Gastroesophageal sphincter (tissue), 3 donors: ENCODE measurements around the gene NEU1.
A peak's percentile ranks its signal among the peaks of the same experiment; 100 is the strongest.

Experiments
- CTCF ChIP-seq, 4 experiments: fragments of 200-600 bp in 2 of 4; fragments of 450-650 bp in 2 of 4; sonication (generic) in 1 of 4; IDR thresholded peaks; one replicate each; pipeline ENCODE4 v1.5.1; 2017 to 2019; ENCODE audit warnings: antibody characterized with exemption in 4 of 4, mild to moderate bottlenecking in 2 of 4, moderate library complexity in 2 of 4
- POLR2A ChIP-seq, 2 donors: fragments of 450-650 bp; IDR thresholded peaks; one replicate each; pipeline ENCODE4 v1.6.1; 2017; ENCODE audit warnings: antibody characterized with exemption in 2 of 2, mild to moderate bottlenecking in 2 of 2, moderate library complexity in 1 of 2
- POLR2AphosphoS5 ChIP-seq: sonication (generic); formaldehyde crosslinking; IDR thresholded peaks from one replicate; pipeline ENCODE4 v1.6.1; 2017; ENCODE audit warnings: antibody characterized with exemption

DNA sequence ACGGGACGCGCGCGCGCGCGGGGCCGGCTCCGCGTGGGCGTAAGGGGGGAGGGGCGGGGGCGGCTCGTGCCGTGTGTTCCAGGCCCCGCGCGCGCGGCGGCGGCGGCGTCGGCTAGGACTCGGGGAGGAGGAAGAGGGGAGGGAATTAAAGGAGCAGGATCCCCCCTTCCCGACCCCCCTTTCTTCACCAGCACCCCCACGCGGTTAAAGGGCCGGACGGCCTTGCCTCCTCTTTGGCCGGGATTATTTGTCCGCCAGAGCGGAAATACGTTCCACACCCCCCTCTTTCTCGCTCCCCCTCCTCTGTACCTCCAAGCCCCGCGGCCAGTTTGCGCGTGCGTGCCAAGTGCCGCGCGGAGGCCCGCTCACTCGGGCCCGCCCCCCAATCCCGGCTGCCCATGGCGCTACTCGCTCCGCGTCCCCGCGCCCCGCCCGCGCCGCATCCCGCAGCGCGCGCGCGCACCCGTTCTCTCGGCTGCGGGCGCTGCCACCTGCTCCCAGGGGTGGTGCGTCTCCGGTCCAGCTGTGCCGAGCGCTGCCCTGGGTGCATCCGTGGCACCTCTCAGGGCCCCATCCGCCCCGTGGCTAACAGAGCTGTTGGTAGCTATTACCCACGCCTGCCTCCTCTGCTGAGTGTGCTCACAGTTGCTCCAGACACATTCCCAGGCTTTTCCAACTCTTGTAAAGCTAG, 39.5 kb upstream of the NEU1 start, which contains the start of gene ZBTB12:
- TF ChIP-seq CTCF (IDR thresholded peaks at IDR 0.05) (peak in 3 of 4 experiments; percentile 5 to 16 (median 15)), POLR2A (IDR thresholded peaks at IDR 0.05) (peak; percentile 46 to 72), POLR2AphosphoS5 (peak; percentile 60)
